HepG2 (cell line): ENCODE data around the gene FOXE3. TPM values are rescaled to one million over a fixed set of nuclear protein-coding genes. Genes with fewer than 3 reads are reported as not detected.

Experiments used
- ATAC-seq: fragments of 200-7000 bp; cut with Tn5 transposase; 3 replicates; pipeline ENCODE4 v1.9.1; 2020; ENCODE audit warnings: mild to moderate bottlenecking, moderate library complexity
- BruUV-seq: library from RNA; stranded (reverse); fragments of 400-500 nt; replicated peaks from 2 replicates; lab custom pipeline; 2021; lab: Mats Ljungman, UMichigan
- CTCF ChIA-PET: fragments of 300-600 bp; formaldehyde crosslinking; extraction: SDS; loops from one replicate; lab custom pipeline; 2021; ENCODE audit warnings: low total read pairs, inconsistent platforms, low intra/inter-chr PET ratio; lab: Yijun Ruan, JAX
- POLR2A ChIA-PET: fragments of 350-600 bp; sonication (Branson Sonifier 250); formaldehyde crosslinking; loops from one replicate; lab custom pipeline; 2020; ENCODE audit warnings: antibody characterized with exemption, inconsistent platforms; lab: Yijun Ruan, JAX
- DNase-seq: peaks from one replicate; pipeline ENCODE4 v3.0.0-alpha.2; 2015; ENCODE audit warnings: low spot score
- FAIRE-seq: peaks from 3 replicates; lab custom pipeline; 2011; peaks lifted over from hg19 to GRCh38; lab: Jason Lieb, UNC
- H2AFZ ChIP-seq: one replicate; pipeline ENCODE4 v1.6.1; 2011; ENCODE audit warnings: low read length, inconsistent platforms
- H3K27ac ChIP-seq: fragments of 300-600 bp; 3 replicates; pipeline ENCODE4 v1.8.0; 2011; ENCODE audit warnings: mixed run types, mild to moderate bottlenecking, mixed read lengths, low read length, inconsistent platforms; ENCODE audit not compliant: insufficient read depth; ENCODE audit errors: extremely low read length
- H3K27me3 ChIP-seq, 2 experiments: fragments of 200-600 bp in 1 of 2; 2 replicates in 1 of 2; 3 replicates in 1 of 2; pipeline versions ENCODE4 v1.6.0 to v1.8.0; 2011; ENCODE audit warnings: low read length in 2 of 2, mild to moderate bottlenecking in 2 of 2, moderate library complexity in 2 of 2, inconsistent platforms in 1 of 2; ENCODE audit not compliant: insufficient read depth in 2 of 2, control insufficient read depth in 1 of 2
- H3K36me3 ChIP-seq, 2 experiments: fragments of 200-600 bp in 1 of 2; replicated peaks in 1 of 2; 2 replicates in 1 of 2; 3 replicates in 1 of 2; pipeline versions ENCODE4 v1.5.1 to v1.8.0; 2011; ENCODE audit warnings: low read length in 2 of 2, inconsistent platforms in 1 of 2; ENCODE audit not compliant: insufficient read depth in 2 of 2, control insufficient read depth in 1 of 2
- H3K4me1 ChIP-seq: 2 replicates; pipeline ENCODE4 v1.5.1; 2012; ENCODE audit warnings: low read length, inconsistent platforms; ENCODE audit not compliant: insufficient read depth
- H3K4me2 ChIP-seq: 2 replicates; pipeline ENCODE4 v1.6.0; 2011; ENCODE audit warnings: low read depth, low read length, inconsistent platforms
- H3K4me3 ChIP-seq, 3 experiments: fragments of 200-600 bp in 1 of 3; sonication (generic), shearing (Covaris generic) in 1 of 3; replicated peaks in 1 of 3; 2 replicates each; pipeline ENCODE4 v1.5.1; 2011 to 2016; ENCODE audit warnings: low read length in 3 of 3, inconsistent platforms in 2 of 3, low read depth in 2 of 3, mild to moderate bottlenecking in 2 of 3, control low read depth in 1 of 3, mixed read lengths in 1 of 3; ENCODE audit not compliant: insufficient read depth in 1 of 3
- H3K79me2 ChIP-seq: one replicate; pipeline ENCODE4 v1.6.1; 2011; ENCODE audit warnings: low read length, inconsistent platforms; ENCODE audit not compliant: insufficient read depth
- H3K9ac ChIP-seq: 2 replicates; pipeline ENCODE4 v1.6.0; 2011; ENCODE audit warnings: mild to moderate bottlenecking, low read depth, low read length, inconsistent platforms; ENCODE audit not compliant: insufficient read depth
- H3K9me3 ChIP-seq: 2 replicates; pipeline ENCODE4 v1.5.1; 2012; ENCODE audit warnings: mild to moderate bottlenecking, low read length
- H4K20me1 ChIP-seq: 2 replicates; pipeline ENCODE4 v1.6.0; 2011; ENCODE audit warnings: inconsistent platforms, mild to moderate bottlenecking, low read length, moderate library complexity; ENCODE audit not compliant: insufficient read depth
- AHR ChIP-seq: IDR thresholded peaks from 2 replicates; pipeline ENCODE4 v1.6.1; 2018; ENCODE audit warnings: missing genetic modification reagents, missing compliant biosample characterization
- GATA4 ChIP-seq: sonication (generic); IDR thresholded peaks from 2 replicates; pipeline ENCODE4 v1.6.1; 2016; ENCODE audit warnings: antibody characterized with exemption, low read depth, borderline replicate concordance
- HNRNPL ChIP-seq: fragments of 200-400 bp; formaldehyde crosslinking; IDR thresholded peaks from 2 replicates; pipeline ENCODE4 v1.6.1; 2017; ENCODE audit warnings: mild to moderate bottlenecking, low read depth, low read length
- SIN3B ChIP-seq: fragments of 150-350 bp; IDR thresholded peaks from 2 replicates; pipeline ENCODE4 v1.6.1; 2014; ENCODE audit warnings: low read length
- ZFP37 ChIP-seq: sonication (generic); formaldehyde crosslinking; IDR thresholded peaks from 2 replicates; pipeline ENCODE4 v1.4.0; 2020; ENCODE audit warnings: missing genetic modification reagents, borderline replicate concordance
- ZNF33B ChIP-seq: sonication (generic); formaldehyde crosslinking; IDR thresholded peaks from 2 replicates; pipeline ENCODE4 v1.5.1; 2020; ENCODE audit warnings: mild to moderate bottlenecking, missing genetic modification reagents
- ZNF589 ChIP-seq: sonication (generic); formaldehyde crosslinking; conservative IDR thresholded peaks from 2 replicates; pipeline ENCODE4 v1.8.0; 2022; ENCODE audit warnings: mild to moderate bottlenecking, moderate library complexity, missing genetic modification reagents
- ZNF879 ChIP-seq: sonication (generic); formaldehyde crosslinking; IDR thresholded peaks from 2 replicates; pipeline ENCODE4 v1.8.1; 2023; ENCODE audit warnings: missing genetic modification reagents
- WGBS: methylation state at CpG from one replicate; pipeline ENCODE4 v1.1.6; 2017; ENCODE audit warnings: low lambda C conversion rate; 5-methylcytosine and 5-hydroxymethylcytosine counted together
- in situ Hi-C: cut with HindIII; loops from 2 replicates; pipeline ENCODE4 v1.10.0; 2017; ENCODE audit warnings: low pct_unique_long_range_greater_than_20kb; ENCODE audit not compliant: extremely low pct_ligation_motif_present
- intact Hi-C: fragments of 100-400 bp; cut with micrococcal nuclease; formaldehyde crosslinking; loops from one replicate; pipeline ENCODE4 v1.10.0; 2022; ENCODE audit not compliant: unreplicated experiment
- polyA plus RNA-seq, 8 experiments: library from polyadenylated mRNA; depleted of rRNA in 3 of 8; stranded (reverse) in 7 of 8; unstranded in 1 of 8; fragments of >200 nt; fragmentation: Illumina TruSeq in 4 of 8; extraction: Trizol in 4 of 8; gene quantifications; 2 replicates each; pipeline versions ENCODE4 v1.2.1 to v1.2.3, GENCODE V29; 2011 to 2016; ENCODE audit warnings: low read depth in 4 of 8, missing spikeins in 1 of 8, mixed read lengths in 1 of 8; ENCODE audit not compliant: insufficient read depth in 1 of 8
- total RNA-seq, 5 experiments: library from RNA; depleted of rRNA; stranded (reverse); fragments of >200 nt; fragmentation: Illumina TruSeq; extraction: Trizol; gene quantifications; 2 replicates each; pipeline ENCODE4 v1.2.3, GENCODE V29; 2016; ENCODE audit warnings: low read depth in 1 of 5
- TF ChIP-seq, protein P1 (sequence below): fragments of 450-650 bp; IDR thresholded peaks from 2 replicates; pipeline ENCODE4 v1.6.1; 2017
- TF ChIP-seq, protein P2 (sequence below): sonication (generic); formaldehyde crosslinking; conservative IDR thresholded peaks from 2 replicates; pipeline ENCODE4 v1.8.0; 2022; ENCODE audit warnings: low read depth, missing genetic modification reagents

FOXE3 gene
- total and polyA plus RNA-seq, 2 of the 13 experiments (the other 11 are each of a cell fraction or from before 2014, with no cell fraction given), result not detected

DNA sequence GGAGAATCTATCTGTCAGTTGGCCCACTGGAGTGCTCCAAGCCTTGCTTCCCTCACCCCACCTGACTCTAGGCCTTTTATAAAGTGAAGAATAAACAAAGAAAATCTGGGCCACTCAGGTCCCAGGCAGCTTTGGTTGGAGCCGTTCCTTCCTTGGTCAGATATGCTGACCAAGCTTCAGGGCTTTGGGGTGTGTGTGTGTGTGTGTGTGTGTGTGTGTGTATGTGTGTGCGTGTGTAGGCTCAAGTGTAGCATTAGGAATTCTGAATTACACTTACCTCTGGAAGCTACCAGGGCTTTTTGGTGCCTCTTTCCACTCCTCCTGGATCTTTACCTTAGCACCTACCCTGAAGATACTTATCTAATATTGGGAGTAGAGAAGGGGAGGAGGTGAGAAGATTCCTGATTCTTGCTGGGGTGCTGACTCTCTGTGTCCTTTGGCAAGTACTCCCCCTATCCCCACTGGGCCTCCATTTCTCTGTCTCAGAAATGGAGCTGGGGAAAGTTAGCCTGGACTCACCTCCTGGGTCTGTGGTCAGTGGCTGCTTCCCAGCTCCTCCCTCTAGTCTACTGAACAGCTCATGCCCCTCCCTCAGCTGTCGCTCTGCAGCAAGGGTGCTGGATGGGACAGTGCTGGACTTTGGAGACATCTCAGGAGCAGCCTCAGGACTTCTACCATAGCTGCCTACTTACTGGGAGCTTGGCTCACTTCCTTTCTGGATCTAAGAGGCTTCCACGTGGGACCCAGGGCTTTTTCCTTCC is 32.6 kb downstream of the FOXE3 start:
- ATAC-seq, result peak; percentile 41; the same call in 2 of the 3 replicates
- no TSS peak for BruUV-seq
- H3K9me3 ChIP-seq, result no peaks in the 10 kb centered on the region
- no peaks in the 10 kb centered on the region for H3K36me3 ChIP-seq
- no peak overlapping the region for H2AFZ ChIP-seq
- H4K20me1 ChIP-seq, result peaks cover 4% of the 10 kb centered on the region; the same call in 1 of the 2 replicates
- H3K4me1 ChIP-seq, result no peaks in the 10 kb centered on the region
- in situ Hi-C loops, result no loop called here
- H3K4me3 ChIP-seq, result no peak overlapping the region
- H3K4me2 ChIP-seq, result no peak overlapping the region
- CTCF ChIA-PET, result no interaction called here
- intact Hi-C loops, result no loop called here
- H3K79me2 ChIP-seq, result no peaks in the 10 kb centered on the region
- DNase-seq, result no peak
- no peak for FAIRE-seq
- 4% methylated on average over 3 of the region's 4 CpGs for WGBS
- POLR2A ChIA-PET, result no interaction called here
- no peak overlapping the region for H3K9ac ChIP-seq
- no peak for TF ChIP-seq AHR (CRISPR knock-in tag)
- TF ChIP-seq HNRNPL, result no peak
- no peak for TF ChIP-seq ZNF589 (CRISPR knock-in tag)
- TF ChIP-seq SIN3B, result no peak
- no peak for TF ChIP-seq ZNF879
- TF ChIP-seq ZNF33B (CRISPR knock-in tag), result no peak
- TF ChIP-seq ZFP37 (CRISPR knock-in tag), result no peak
- TF ChIP-seq, protein P1, sequence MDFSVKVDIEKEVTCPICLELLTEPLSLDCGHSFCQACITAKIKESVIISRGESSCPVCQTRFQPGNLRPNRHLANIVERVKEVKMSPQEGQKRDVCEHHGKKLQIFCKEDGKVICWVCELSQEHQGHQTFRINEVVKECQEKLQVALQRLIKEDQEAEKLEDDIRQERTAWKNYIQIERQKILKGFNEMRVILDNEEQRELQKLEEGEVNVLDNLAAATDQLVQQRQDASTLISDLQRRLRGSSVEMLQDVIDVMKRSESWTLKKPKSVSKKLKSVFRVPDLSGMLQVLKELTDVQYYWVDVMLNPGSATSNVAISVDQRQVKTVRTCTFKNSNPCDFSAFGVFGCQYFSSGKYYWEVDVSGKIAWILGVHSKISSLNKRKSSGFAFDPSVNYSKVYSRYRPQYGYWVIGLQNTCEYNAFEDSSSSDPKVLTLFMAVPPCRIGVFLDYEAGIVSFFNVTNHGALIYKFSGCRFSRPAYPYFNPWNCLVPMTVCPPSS, result no peak
- TF ChIP-seq, protein P2, sequence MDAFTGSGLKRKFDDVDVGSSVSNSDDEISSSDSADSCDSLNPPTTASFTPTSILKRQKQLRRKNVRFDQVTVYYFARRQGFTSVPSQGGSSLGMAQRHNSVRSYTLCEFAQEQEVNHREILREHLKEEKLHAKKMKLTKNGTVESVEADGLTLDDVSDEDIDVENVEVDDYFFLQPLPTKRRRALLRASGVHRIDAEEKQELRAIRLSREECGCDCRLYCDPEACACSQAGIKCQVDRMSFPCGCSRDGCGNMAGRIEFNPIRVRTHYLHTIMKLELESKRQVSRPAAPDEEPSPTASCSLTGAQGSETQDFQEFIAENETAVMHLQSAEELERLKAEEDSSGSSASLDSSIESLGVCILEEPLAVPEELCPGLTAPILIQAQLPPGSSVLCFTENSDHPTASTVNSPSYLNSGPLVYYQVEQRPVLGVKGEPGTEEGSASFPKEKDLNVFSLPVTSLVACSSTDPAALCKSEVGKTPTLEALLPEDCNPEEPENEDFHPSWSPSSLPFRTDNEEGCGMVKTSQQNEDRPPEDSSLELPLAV (CRISPR knock-in tag), result no peak
- TF ChIP-seq GATA4, result no peak
- peaks cover 10 to 88% of the 10 kb centered on the region in 2 experiments; a peak in 4 of 5 replicates for H3K27me3 ChIP-seq
- H3K27ac ChIP-seq, result no peak overlapping the region
